GM20431 (cell line): ENCODE measurements around the gene PAK4.
"Not testable (repeated sequence)": the region's sequence is repeated elsewhere in the genome, so short reads cannot be mapped to it uniquely, and the experiment has no call there.

ENCODE experiments used
- in situ Hi-C: fragments of 300-500 bp; cut with MseI, MboI; formaldehyde crosslinking; loops from one replicate; pipeline ENCODE4 v1.15.0; 2020; ENCODE audit warnings: low sequenced_read_pairs; ENCODE audit not compliant: unreplicated experiment

The PAK4 gene

DNA sequence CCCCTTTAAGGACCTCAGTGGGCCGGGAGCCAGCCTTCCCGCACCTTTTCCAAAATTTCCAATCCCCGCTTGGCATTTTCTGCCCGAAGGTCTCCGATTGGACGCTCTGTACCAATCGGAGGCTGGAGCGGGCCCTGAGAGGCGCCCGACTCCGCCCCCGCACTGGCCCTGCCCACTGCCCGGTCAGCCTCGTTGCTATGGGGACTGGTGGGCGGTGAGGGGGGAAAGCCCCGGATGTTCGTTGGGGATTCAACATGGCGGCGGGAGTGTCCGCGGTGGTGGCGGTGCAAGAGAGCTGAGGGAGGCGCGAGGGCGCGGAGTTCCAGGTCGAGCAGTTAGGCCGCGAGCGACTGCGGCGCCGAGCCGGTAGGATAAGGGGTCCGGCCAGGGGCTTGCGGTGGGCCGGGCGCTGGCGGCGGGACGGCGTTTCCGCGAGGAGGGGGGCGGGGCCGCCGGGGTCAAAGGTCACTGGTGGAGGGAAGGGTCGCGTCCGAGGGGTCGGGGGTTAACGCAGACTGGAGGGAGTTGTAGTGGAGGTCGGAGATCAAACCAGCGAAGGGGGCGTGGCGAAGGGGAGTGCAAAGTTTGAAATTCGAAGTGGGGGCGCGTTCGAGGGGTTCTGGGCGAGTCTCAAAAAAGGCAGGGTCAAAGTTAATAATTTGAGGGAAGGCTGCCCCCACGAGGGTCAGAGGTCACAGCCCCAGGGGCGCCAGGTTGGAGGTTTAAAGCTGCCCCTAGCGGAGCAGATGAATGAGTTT is at the start of gene PAK4:
Gene PAK4 (plus strand): TSS at position 233 of the 758 bp plus-strand sequence. CDS start 43,768 bp downstream, outside the sequence.
- in situ Hi-C loops = no loop called here

- in situ Hi-C loops = no loop called here
These were observed 48.3 kb upstream of the PAK4 start for GRCh38 chr19:39077323-39077722.

DNA sequence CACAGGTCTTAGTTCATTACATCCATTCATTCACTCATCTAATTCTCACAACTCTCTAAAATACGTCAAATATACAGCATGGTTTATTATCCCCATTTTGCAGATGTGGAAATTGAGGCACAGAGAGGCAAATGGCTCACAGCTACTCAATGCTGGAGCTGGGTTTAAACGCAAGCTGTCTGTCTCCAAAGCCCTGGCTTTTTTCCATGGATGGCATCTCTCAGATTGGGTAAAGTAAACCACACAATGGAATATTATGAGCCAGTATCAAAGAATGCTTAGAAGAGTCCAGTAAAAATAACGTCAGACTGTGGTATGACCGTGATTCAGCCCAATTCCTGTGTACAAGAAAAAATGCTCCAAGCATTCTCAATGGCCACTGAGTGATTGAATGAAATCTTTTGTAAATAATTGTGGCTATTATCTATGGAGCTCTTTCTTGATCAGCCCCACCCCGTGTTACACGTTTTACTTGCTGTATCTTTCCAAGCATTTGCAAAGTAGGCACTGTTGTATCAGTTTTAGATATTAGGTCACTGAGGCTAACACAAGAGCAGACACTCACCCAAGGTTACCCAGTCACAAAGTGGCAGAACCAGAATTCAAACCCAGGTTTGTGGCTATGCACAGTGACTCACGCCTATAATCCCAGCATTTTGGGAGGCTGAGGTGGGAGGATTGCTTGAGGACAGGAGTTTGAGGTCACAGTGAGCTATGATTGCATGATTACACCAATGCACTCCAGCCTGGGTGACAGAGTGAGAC is 47.0 kb upstream of the PAK4 start:
- in situ Hi-C loops = no loop called here

- in situ Hi-C loops = no loop called here
These were observed 45.2 kb upstream of the PAK4 start for GRCh38 chr19:39080431-39080830.

DNA sequence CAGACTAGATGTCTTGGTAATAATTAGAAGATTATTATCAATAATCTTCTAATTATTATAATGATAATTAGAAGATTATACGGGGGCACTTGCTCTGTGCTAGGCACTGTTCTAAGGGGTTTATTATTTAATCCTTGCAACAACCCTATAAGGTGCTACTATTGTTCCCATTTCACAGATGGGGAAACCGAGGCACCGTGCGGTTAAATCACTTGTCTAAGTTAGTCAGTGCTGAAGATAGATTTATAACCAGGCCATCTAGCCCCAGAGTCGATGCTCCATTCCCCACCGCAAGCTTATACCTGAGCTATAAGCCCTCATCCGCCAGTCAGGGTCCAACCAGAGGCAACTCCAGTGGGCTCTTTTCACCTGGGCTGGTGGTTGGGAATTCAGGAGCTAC is 43.4 kb upstream of the PAK4 start:
- in situ Hi-C loops = no loop called here

DNA sequence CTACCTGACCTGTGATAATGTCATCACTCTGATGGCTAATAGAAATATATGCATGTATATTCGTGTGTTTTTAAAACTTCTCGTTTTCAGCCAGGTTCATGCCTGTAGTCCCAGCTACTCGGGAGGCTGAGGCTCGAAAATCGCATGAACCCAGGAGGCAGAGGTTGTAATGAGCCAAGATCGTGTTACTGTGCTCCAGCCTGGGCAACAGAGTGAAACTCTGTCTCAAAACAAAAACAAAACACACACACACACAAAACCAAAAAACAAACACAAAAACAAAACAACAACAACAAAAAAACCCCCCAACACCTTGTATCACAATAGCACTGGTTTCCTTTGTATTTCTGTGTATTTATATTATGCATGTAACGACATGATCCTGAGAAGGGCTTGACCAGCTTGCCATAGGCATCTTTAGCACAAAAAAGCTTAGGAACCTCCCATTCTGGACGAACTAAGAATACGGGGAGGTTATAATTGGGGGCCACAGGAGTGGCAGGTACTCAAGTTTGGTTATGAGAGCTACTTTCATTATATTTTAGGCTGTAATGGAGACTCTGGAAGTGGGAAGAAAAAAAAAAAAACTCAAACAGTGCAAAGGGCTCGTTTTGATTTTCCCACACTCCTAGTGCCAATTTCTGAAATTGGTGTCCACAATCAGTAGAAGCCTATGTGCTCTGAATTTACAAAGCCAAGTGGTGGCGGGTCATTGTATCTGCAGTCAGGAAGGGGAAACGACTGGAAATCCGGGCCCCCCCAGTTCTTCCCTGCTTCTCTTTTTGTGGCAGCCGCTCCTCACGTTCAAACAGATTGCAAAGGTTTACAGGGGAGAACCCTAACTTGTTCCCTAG is 42.6 kb upstream of the PAK4 start:
- in situ Hi-C loops = no loop called here

GRCh38 chr19:39083599-39083982 is 42.0 kb upstream of the PAK4 start:
- in situ Hi-C loops = no loop called here

- in situ Hi-C loops = no loop called here
These were observed 41.4 kb upstream of the PAK4 start, which contains the start of gene ACP7 for GRCh38 chr19:39083983-39084731. Gene ACP7 (plus strand): TSS chr19:39084368. CDS start chr19:39085270, 902 bp downstream.

DNA sequence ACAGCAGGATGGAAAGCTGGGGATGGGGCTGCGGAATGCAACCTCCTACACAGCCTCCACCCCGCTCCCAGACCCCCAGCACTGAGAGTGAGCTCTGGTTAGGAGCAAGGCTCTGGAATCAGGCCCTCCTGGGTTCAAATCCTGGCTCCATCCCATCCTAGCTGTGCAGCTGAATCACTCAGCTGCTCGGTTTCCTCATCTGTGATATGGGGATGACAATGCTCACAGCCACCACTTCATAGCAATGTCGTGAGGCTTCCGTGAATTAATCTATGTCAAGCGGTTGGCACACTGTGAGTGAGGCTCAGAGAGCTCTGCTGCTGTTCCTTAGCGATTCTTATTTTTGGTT is 40.9 kb upstream of the PAK4 start:
- in situ Hi-C loops = no loop called here

GRCh38 chr19:39085392-39085791 is 40.2 kb upstream of the PAK4 start:
- in situ Hi-C loops = no loop called here

DNA sequence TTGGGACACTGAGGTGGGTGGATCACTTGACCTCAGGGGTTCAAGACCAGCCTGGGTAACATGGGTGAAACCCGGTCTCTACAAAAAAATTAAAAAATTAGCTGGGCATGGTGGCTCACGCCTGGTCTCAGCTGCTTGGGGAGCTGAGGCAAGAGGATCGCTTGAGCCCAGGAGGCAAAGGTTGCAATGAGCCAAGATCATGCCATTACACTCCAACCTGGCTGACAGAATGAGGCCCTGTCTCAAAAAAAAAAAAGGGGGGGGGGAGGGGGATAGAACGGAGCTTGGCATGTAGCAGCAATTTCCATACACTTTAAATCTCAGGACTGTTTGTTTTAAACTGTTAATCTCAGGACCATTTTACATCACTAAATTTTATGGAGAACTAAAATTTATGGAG is 39.2 kb upstream of the PAK4 start:
- in situ Hi-C loops = no loop called here

GRCh38 chr19:39087907-39088686 is 37.5 kb upstream of the PAK4 start:
- in situ Hi-C loops = no loop called here

GRCh38 chr19:39090016-39090415 is 35.6 kb upstream of the PAK4 start:
- in situ Hi-C loops = not testable (repeated sequence)

DNA sequence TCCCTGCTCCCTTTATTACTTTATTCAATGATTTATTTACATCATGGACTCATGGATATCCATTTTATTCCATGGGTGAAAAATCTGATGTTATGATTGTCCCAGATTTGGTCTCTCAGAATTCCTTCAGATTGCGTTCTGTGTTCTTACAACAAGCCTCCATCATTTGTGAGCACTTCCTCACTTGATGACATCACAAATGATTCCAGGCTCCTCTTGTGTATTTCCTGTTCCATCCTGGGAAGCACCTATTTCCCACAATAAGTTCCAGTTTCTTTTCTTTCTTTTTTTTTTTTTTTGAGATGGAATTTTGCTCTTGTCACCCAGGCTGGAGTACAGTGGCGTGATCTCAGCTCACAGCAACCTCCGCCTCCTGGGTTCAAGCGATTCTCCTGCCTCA is 34.7 kb upstream of the PAK4 start:
- in situ Hi-C loops = no loop called here

DNA sequence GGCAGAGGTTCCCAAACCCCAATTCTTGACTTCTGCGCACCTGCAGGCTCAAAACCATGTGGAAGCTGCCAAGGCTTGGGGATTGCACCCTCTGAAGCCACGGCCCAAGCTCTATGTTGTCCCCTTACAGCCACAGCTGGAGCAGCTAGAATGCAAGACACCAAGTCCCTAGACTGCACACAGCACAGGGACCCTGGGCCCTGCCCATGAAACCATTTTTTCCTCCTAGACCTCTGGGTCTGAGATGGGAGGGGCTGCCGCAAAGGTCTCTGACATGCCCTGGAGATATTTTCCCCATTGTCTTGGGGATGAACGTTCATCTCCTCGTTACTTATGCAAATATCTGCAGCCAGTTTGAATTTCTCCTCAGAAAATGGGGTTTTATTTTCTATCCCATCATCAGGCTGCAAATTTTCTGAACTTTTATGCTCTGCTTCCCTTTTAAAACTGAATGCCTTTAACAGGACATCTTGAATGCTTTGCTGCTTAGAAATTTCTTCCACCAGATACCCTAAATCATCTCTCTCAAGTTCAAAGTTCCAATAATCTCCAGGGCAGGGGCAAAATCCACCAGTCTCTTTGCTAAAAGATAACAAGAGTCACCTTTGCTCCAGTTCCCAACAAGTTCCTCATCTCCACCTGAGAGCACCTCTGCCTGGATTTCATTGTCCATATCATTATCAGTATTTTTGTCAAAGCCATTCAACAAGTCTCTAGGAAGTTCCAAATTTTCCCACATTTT is 29.6 kb upstream of the PAK4 start:
- in situ Hi-C loops = not testable (repeated sequence)

DNA sequence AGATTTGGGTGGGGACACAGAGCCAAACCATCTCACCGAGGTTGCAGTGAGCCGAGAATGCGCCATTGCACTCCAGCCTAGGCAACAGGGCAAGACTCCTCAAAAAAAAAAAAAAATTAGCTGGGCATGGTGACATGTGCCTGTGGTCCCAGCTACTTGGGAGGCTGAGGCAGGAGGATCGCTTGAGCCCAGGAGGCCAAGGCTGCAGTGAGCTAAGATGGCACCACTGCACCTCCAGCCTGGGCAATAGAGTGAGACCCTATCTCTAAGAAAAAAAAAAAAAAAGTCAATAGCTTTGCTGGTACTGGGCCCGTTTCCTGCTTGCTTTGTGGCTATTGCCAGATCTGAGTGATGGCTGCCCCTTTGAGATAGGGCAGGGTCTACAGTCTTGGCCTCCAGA is 28.3 kb upstream of the PAK4 start:
- in situ Hi-C loops = no loop called here

GRCh38 chr19:39097721-39098120 is 27.9 kb upstream of the PAK4 start:
- in situ Hi-C loops = no loop called here
